GM19023 (cell line): ENCODE results near the gene LHX4.
"Not testable (repeated sequence)": the region's sequence is repeated elsewhere in the genome, so short reads cannot be mapped to it uniquely, and the experiment has no call there.

ENCODE experiments used
- ATAC-seq: cut with Tn5 transposase; IDR thresholded peaks from one replicate; pipeline ENCODE4 v1.9.1; 2021; ENCODE audit warnings: mild to moderate bottlenecking, moderate library complexity; ENCODE audit not compliant: unreplicated experiment

The LHX4 gene

GRCh38 chr1:180196436-180197003, 33.5 kb upstream of the LHX4 start:
- no peak for ATAC-seq

- ATAC-seq, result no peak
Measured at GRCh38 chr1:180197231-180197630, 32.8 kb upstream of the LHX4 start.

- ATAC-seq, result no peak
Measured at GRCh38 chr1:180198196-180198595, 31.9 kb upstream of the LHX4 start.

GRCh38 chr1:180198611-180199010, 31.5 kb upstream of the LHX4 start:
- ATAC-seq, result no peak

- no peak for ATAC-seq
Measured at GRCh38 chr1:180199018-180199417, 31.0 kb upstream of the LHX4 start.

GRCh38 chr1:180201451-180202200, 28.4 kb upstream of the LHX4 start:
- ATAC-seq, result no peak

DNA sequence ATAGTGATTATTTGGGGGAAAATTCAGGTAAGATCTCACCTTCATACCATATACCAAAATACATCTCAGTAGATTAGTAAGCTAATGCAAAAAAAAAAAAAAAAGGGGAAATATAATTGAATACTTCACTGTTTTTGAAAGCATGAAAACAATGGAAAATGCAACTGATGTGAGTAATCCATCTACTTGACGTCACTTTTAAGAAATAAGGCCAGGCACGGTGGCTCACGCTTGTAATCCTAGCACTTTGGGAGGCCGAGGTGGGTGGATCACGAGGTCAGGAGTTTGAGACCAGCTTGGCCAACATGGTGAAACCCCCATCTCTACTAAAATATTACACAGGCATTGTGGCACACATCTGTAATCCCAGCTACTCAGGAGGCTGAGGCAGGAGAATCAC, 27.5 kb upstream of the LHX4 start:
- not testable (repeated sequence) for ATAC-seq

- no peak for ATAC-seq
Measured at GRCh38 chr1:180204231-180204630, 25.8 kb upstream of the LHX4 start.

DNA sequence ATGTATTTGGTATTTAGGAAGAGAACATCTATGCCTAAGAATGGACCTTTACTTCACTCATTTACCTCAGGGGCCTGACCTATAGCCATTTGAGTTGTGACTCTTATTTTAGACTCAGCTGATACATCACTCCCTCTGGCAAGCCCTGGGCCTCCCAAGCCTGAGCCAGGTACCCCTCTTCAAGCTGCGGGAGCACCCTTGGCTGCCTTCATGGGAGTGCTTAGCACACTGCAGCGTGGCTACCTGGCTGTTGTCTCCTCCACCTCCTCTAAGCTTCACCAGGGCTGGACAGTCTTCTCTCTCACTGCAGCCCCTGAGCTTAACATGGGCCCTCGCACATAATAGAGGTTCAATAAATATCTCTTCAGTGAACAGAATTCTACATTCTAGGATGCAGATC, 23.5 kb upstream of the LHX4 start:
- ATAC-seq, result no peak

DNA sequence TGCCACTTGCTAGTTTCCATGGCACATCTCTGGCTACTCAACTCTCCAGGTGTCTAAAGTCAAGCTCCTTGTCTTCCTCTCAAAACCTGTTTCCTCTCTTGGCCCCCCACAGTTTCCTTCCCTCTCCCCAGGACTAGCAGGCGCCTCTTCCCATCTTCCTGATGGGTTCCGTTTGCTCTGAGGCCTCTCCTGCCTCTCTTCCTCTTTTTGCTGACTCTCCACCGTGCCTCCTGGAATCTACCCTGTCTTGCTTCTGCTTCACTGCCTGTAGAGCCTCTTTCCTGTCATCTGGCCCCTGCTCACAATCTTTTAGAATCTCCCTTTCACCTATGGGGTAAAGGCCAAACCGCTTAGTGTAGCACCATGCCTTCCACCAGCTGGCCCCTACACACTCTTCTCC, 21.8 kb upstream of the LHX4 start:
- ATAC-seq, result no peak

- ATAC-seq, result no peak
Measured at GRCh38 chr1:180210008-180210620, 19.9 kb upstream of the LHX4 start.

DNA sequence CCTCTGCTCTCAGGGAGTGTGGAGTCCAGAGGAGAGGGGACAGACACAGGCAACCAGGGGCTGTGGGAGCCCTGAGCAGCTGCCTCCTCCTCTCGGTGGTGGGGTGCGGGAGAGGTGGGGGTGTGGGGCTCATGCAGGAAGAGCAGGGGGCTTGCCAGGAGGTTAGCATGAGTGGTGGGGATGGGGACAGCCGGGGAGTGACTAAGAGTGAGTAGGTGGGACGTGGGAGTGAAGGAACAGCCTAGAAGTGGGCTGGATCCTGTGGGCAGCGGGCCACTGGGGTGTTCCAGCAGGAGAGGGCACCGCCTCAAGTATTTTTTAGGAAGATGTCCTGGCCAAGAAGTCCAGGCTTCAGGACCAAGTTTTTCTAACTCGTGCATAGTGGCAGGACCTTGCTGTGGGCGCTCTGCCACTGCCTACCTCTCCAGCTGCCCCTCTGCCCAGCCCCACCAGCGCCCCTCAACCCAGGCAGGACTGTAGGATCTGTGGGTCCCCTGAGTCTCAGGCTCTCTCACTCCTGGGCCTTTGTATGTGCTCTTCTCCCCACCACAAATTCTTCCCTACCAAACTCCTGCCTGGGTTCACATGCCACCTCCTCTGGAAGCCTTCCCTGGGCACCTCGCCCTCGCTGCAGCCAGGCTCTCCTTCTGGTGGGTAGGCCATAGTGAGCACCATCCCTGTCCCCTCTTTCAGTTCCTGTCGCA, 18.8 kb upstream of the LHX4 start:
- ATAC-seq, result no peak

DNA sequence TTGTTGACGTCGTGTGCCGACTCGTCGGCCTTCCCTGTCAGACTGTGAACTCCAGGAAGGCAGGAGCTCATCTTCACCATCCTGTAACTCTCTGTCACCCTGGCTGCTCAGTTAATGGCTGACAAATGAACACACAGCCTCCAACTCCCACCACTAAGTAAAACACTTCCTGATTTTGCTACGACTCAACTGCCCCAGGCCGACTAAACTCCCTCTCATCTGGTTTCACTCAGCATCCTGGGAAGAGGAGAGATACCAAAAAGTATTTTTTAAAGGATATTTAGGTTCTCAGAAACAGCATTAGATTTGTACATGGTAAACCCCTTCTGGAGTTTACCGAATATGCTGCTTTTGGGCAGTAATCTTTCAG, 18.2 kb upstream of the LHX4 start:
- no peak for ATAC-seq

GRCh38 chr1:180213401-180214170, 16.5 kb upstream of the LHX4 start:
- ATAC-seq, result no peak

GRCh38 chr1:180215856-180216625, 14.0 kb upstream of the LHX4 start:
- ATAC-seq, result no peak

GRCh38 chr1:180217006-180217405, 13.1 kb upstream of the LHX4 start:
- ATAC-seq, result no peak

DNA sequence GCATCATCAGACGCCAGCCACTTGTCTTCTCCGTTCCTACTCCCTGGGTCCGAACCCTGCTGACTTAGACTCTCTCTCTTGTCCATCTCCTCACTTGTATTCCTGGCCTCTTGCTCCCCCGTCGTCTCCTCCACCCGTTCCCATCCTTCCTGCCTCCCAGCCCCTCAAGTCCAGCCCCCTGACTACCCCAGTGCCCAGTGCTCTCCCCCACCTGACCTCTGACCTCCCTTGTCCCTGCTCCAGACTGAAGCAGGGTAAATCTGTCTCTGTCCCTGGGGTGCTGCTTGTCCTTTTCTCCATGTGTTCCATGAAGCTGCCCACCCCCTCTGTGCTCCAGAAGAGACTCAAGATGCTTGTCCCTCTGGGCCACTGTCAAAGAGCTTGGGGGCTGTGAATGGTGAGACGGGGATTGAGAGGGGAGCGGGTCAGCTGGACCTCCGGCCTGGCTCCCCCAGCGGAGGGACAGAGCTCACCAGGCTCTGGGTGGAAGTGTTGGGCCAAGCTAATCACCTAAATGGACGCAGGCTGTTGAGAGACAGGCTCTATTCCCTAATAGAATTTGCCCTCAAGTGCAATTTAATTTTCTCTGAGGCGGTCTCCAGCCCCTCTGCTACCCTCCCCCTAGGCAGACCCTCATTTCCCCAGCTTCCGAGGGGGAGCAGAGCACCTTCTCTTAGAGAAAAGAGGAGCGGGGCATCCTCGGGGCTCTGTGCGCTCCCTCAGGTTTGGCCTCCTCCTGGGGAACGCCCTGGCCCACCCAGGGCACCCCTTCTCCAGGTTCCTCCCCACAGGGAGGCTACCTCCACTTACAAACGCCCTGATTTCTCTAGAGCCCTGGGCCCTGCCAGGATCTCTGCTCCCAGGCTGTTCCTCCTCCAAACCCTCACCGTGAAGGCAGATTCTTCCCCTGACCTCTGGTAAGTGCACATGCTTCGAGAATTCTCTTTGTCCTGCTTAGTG, 11.0 kb upstream of the LHX4 start:
- ATAC-seq, result no peak

DNA sequence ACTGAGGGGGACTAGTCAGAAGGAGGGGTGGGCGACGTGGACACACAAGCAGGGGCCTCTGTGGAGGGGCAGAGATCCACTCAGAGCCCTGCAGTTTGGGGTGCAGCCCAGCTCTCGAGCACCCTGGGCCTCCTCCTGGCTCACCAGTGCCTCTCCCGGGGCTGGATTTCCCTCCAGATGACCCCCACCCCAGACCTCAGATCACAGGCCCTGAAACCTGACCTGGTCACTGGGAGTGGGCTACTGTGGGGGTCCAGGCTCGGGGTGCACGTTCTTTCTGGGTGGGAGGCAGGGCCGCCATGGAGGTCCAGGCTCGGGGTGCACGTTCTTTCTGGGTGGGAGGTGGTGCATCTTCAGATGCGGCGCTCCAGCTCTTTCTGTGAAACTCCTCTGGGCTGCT, 10.3 kb upstream of the LHX4 start:
- no peak for ATAC-seq

DNA sequence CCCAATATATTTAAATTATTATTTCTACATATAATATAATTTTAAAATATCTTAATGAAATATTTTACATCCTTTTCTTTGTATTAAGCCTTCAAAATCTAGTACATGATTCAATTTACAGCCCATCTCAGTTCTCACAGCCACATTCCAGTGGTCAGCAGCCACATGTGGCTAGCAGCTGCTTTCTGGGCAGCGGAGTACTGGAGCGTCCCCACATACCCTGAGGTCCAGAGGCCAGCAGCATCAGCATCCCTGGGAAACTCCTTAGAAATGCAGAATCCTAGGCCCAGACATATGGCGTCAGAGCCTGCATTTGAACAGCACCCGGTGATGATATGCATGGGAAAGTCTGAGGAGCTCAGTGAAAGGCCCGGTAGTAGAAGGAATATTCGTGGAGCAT, 8.6 kb upstream of the LHX4 start:
- no peak for ATAC-seq
